H1 (cell line): ENCODE data around the gene NLRP6.

Experiments used
- BRCA1 ChIP-seq: IDR thresholded peaks from 2 replicates; pipeline ENCODE4 v1.6.1; 2012; ENCODE audit warnings: low read depth, low read length, improper control_type of control experiment
- CTCF ChIP-seq, 3 experiments: IDR thresholded peaks; 1 replicate in 2 of 3; 2 replicates in 1 of 3; pipeline versions ENCODE4 v1.5.1 to v1.6.1; 2011; ENCODE audit warnings: low read length in 3 of 3, mild to moderate bottlenecking in 3 of 3, inconsistent platforms in 2 of 3, low read depth in 1 of 3, moderate library complexity in 1 of 3; ENCODE audit not compliant: insufficient read depth in 1 of 3; ENCODE audit errors: control extremely low read depth in 1 of 3
- EZH2 ChIP-seq: fragments of 200-600 bp; sonication (generic); IDR thresholded peaks from 2 replicates; pipeline ENCODE4 v1.7.1; 2012; ENCODE audit warnings: low read depth, mild to moderate bottlenecking, moderate library complexity, low read length, inconsistent platforms; ENCODE audit not compliant: severe bottlenecking
- GABPA ChIP-seq: IDR thresholded peaks from 2 replicates; pipeline ENCODE4 v1.6.1; 2011; ENCODE audit warnings: mild to moderate bottlenecking, low read length, moderate library complexity, borderline replicate concordance; ENCODE audit not compliant: insufficient read depth
- JUN ChIP-seq: IDR thresholded peaks from 2 replicates; pipeline ENCODE4 v1.6.1; 2011; ENCODE audit warnings: low read depth, mild to moderate bottlenecking, improper control_type of control experiment, low read length
- NRF1 ChIP-seq: IDR thresholded peaks from 2 replicates; pipeline ENCODE4 v1.6.1; 2011; ENCODE audit warnings: mild to moderate bottlenecking, low read depth, low read length, improper control_type of control experiment
- PHF8 ChIP-seq: fragments of 200-600 bp; sonication (generic); conservative IDR thresholded peaks from 2 replicates; pipeline ENCODE4 v1.7.1; 2012; ENCODE audit warnings: low read depth, mild to moderate bottlenecking, inconsistent platforms, low read length, moderate library complexity
- POU5F1 ChIP-seq: IDR thresholded peaks from 2 replicates; pipeline ENCODE4 v1.6.1; 2011; ENCODE audit warnings: low read depth, mild to moderate bottlenecking, low read length, moderate library complexity

DNA sequence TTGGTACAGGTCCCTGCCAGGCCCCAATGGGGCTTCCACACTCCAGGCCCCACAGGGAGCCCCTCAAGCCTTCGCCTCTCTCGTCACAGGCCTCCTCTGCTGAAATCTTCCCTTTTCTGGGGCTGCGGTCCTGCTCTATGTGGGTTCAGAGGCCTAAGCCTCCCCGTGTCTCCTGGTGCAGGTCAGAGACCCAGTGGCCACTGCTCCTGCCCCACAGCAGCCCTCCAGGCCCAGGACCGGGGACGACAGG, 48.3 kb downstream of the NLRP6 start:
- no peak for TF ChIP-seq NRF1
- no peak for TF ChIP-seq BRCA1
- TF ChIP-seq PHF8, result no peak
- no peak for TF ChIP-seq CTCF (IDR thresholded peaks at IDR 0.05; ENCODE audit: control extremely low read depth in 1 of 3, insufficient read depth in 1 of 3, low read depth in 1 of 3, low read length in 3 of 3)
- no peak for TF ChIP-seq JUN
- no peak for TF ChIP-seq GABPA
- no peak for TF ChIP-seq EZH2
- TF ChIP-seq POU5F1, result no peak
